ENCODE results near the gene ARL2.

Gene ARL2

GRCh38 chr11:65008016-65008415 lies 5.9 kb upstream of the ARL2 start:
- CTCF ChIA-PET = no interaction called here
- POLR2A ChIA-PET = no interaction called here
- TF ChIP-seq PATZ1 (tag by site-specific recombination; IDR thresholded peaks at IDR 0.05) (no peak), ZBTB7A (tag by site-specific recombination; IDR thresholded peaks at IDR 0.05; ENCODE audit: low read depth) (no peak), ZNF558 (tag by site-specific recombination; IDR thresholded peaks at IDR 0.05) (no peak), ZNF16 (tag by site-specific recombination; IDR thresholded peaks at IDR 0.05; ENCODE audit: low read depth) (no peak), ZNF639 (tag by site-specific recombination; IDR thresholded peaks at IDR 0.05) (no peak), YY2 (tag by site-specific recombination; IDR thresholded peaks at IDR 0.05) (no peak)
- no peaks in the 10 kb centered on the region for H3K36me3 ChIP-seq (ENCODE audit: control insufficient read depth in 2 of 2, insufficient read depth in 1 of 2, low read length in 2 of 2)
- no peaks in the 10 kb centered on the region for H3K9me3 ChIP-seq (ENCODE audit: control insufficient read depth, insufficient read depth, low read depth, low read length)
- no peak overlapping the region for H3K4me3 ChIP-seq (ENCODE audit: low read depth, low read length)
- H3K4me1 ChIP-seq (ENCODE audit: control insufficient read depth, insufficient read depth, low read length) = no peaks in the 10 kb centered on the region
- H3K27ac ChIP-seq (ENCODE audit: extremely low read depth, low read depth, low read length) = no peak overlapping the region

GRCh38 chr11:65008873-65009272 lies 5.1 kb upstream of the ARL2 start:
- H3K36me3 ChIP-seq (ENCODE audit: control insufficient read depth in 2 of 2, insufficient read depth in 1 of 2, low read length in 2 of 2) = no peaks in the 10 kb centered on the region
- no peak overlapping the region for H3K4me3 ChIP-seq (ENCODE audit: low read depth, low read length)
- CTCF ChIA-PET = interaction anchor here (0.7 kb wide), 1 partner anchor 93 kb away, joined by 3 read pairs; no protein-coding TSS in a partner anchor
- no peak overlapping the region for H3K27ac ChIP-seq (ENCODE audit: extremely low read depth, low read depth, low read length)
- no peaks in the 10 kb centered on the region for H3K4me1 ChIP-seq (ENCODE audit: control insufficient read depth, insufficient read depth, low read length)
- POLR2A ChIA-PET = no interaction called here
- H3K9me3 ChIP-seq (ENCODE audit: control insufficient read depth, insufficient read depth, low read depth, low read length) = no peaks in the 10 kb centered on the region
- no peak for TF ChIP-seq MEIS1 (CRISPR knock-in tag; IDR thresholded peaks at IDR 0.05; ENCODE audit: borderline replicate concordance)
- TF ChIP-seq ZBTB11 (tag by site-specific recombination; conservative IDR thresholded peaks at IDR 0.05; ENCODE audit: low read depth) = peak; percentile 42; the same call in 1 of the 2 replicates
- peak; percentile 41 for TF ChIP-seq ZNF426 (tag by site-specific recombination; IDR thresholded peaks at IDR 0.05)
- peak; percentile 38 for TF ChIP-seq ZNF623 (tag by site-specific recombination; IDR thresholded peaks at IDR 0.05)
- peak; percentile 67; the same call in 1 of the 2 replicates for TF ChIP-seq ZNF518A (tag by site-specific recombination; conservative IDR thresholded peaks at IDR 0.05; ENCODE audit: low read depth)
- TF ChIP-seq ZNF585B (tag by site-specific recombination; IDR thresholded peaks at IDR 0.05) = no peak
- 0 out of 2 replicates have a peak, but pooled peaks have one; percentile 7 for TF ChIP-seq ZNF654 (tag by site-specific recombination; IDR thresholded peaks at IDR 0.05; ENCODE audit: low read depth)
- peak; percentile 56; the same call in 1 of the 2 replicates for TF ChIP-seq ZNF394 (tag by site-specific recombination; IDR thresholded peaks at IDR 0.05; ENCODE audit: borderline replicate concordance)
